ENCODE results near the gene ACKR4.
"Not testable (repeated sequence)": the region's sequence is repeated elsewhere in the genome, so short reads cannot be mapped to it uniquely, and the experiment has no call there.

The ACKR4 gene

GRCh38 chr3:132596816-132597433 lies at the start of gene ACKR4:
TSS of gene ACKR4 (plus strand) at chr3:132597270. CDS start at chr3:132600398, 3,128 bp downstream.
- DNase-seq = no peak

GRCh38 chr3:132549169-132549568 lies 47.9 kb upstream of the ACKR4 start:
- DNase-seq = no peak

DNA sequence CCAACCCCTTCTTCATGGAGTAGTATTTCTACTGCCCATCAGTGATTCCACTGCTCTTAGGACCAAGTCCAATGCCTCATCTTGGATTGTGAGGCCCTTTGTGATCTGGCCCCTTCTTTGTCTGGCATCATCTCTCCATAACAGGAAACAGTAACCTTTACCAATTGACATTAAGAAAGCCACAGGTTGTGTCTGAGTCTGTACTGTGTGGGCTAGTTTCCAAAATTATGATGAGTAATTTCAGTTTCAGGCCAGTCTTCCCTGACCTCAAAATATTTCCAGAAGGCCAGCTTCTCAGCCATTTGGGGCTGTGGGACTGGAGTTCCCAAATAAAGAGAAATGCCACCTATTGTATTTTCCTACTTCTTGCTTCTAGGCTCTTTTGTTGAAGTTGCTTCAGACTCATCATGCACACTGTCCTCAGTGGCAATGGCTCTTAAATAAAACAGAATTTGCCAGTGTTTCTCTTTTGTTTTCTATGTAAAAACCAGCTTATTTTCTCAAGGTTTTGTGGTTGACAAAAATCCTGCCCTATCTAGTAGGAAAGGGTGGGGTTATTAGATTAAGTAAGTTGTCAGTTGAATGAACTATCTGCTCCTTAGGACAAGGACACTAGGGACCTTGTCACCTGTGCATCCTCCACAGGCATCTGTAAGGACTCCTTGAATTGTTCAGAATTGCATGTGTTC lies 47.0 kb upstream of the ACKR4 start:
- DNase-seq = no peak

- DNase-seq = no peak
These were observed 46.3 kb upstream of the ACKR4 start for GRCh38 chr3:132550579-132551305.

- DNase-seq = no peak
These were observed 43.2 kb upstream of the ACKR4 start for GRCh38 chr3:132553826-132554225.

DNA sequence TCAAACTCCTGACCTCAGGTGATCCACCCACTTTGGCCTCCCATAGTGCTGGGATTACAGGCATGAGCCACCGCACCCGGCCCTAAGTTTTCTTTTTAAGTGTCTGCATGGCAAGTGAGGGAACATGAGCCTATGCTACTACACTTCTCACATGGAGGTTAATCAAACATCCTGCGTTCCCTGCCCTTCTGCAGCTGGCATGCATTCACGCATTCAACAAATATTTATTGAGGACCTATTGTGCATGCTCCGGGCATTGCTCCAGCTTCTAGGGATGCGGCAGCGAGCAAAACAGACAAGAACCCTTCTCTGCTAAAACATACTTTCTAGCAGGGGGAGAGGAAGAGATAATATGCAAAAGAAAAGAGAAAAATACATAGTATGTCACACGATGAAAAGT lies 42.6 kb upstream of the ACKR4 start:
- peak in 1 of 2 experiments; percentile 13 for DNase-seq

DNA sequence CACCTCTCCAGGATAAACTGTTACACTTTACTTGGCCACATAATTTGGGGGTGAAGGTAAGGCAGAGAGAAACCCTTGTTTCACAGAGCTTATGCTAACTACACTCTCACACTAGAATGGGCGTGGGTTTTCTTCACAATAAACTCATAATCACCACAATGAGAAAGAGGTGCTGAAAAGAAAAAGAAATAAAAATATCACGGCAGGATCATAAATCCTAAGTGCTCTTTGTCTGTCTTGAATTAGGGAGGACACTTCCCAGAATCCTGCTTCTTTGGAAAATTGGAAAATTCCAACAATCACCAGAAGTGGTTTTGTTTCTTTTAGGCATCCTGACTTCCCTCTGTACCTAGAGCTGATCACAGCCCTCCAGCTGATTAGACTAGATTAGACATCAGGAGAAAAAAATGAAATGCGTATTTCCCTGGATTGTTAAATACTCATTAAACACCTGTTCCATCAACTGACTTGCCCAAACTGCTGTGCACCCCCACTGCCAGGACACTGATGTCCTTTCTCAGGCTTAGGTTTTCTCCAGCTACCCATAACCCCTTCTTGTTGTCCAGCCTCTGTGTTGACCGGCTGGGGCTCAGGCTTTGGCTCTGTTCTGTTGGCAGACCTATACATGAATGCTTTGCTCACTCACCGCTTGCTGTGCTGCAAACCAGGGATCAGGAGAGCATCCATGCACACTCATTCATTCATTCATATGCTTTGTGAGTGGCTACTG lies 41.6 kb upstream of the ACKR4 start:
- DNase-seq = no peak

- not testable (repeated sequence) for DNase-seq
These were observed 41.1 kb upstream of the ACKR4 start for GRCh38 chr3:132556036-132556386.

- no peak for DNase-seq
These were observed 40.4 kb upstream of the ACKR4 start for GRCh38 chr3:132556508-132557159.

- DNase-seq = no peak
These were observed 36.1 kb upstream of the ACKR4 start for GRCh38 chr3:132561003-132561402.

DNA sequence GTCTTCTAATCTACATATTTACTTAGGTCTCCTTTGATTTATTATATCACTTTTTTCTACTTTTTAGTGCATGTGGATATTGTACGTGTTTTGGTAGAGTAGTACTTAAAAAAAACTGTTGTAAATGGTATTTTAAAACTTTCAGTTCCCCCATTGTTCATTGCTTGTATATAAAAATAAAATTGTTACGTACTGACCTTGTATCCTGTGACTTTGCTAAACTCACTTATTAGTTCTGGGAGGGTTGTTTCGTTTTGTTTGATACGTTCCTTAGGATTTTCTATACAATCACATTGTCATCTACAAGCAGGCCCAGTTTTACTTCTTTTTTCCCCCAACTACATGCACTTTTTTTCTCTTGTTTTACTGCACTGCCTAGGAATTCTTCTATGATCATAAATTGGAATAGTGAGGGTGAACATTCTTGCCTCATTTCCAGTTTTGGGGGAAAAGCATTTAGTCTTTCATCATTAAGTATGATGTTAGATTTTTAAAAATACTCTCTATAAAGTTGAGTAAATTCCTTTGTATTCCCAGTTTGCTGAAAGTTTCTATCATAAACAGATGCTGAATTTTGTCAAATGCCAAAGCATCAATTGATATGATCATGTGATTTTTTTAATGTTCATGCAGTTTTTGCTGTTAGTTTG lies 33.5 kb upstream of the ACKR4 start:
- no peak for DNase-seq

DNA sequence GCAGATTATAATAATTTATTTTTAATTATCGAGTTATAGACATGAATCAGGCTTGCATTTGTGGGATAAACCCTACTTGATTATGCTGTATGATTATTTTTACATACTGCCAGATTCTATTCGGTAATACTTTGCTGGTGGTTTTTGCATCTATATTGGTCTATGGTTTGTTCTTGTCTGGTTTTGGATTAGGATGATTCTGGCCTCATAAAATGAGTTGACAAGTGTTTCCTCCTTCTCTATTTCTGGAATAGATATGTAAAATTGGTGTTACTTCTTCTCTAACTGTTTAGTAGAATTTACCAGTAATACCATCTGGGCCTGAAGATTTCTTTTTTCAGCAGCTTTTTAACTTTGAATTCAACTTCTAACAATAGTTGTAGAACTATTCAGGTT lies 33.0 kb upstream of the ACKR4 start:
- DNase-seq = no peak

DNA sequence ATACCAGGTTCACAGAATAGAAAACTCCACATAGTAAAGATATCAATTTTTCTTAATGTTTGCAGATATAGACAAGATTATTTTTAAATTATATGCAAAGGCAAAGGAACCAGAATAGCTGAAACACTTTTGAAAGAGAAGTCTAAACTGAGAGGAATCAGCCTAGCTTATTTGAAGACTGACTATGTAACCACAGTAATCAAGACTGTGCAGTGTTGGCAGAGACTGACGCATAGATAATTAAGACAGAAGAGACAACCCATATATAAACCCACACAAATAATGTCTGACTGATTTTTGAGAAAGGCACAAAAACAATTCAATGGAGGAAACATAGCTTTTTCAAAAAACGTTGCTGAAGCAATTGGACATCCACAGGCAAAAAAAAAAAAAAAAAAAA lies 28.6 kb upstream of the ACKR4 start:
- DNase-seq = no peak

DNA sequence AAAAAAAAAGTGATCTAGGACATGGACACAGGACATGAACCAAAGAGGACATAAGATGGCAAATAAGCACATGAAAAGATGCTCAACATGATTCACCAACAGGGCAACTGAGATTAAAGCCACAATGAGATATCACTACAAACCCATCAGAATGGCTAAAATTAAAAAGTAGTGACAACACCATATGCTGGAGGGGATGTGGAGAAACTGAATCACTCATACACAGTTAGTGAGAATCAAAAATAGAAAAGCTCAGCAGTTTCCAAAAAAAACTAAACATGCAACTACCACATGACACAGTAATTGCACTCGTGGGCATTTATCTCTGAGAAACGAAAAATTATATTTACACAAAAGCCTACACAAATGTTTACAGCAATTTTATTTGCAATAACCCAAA lies 27.9 kb upstream of the ACKR4 start:
- peak in 1 of 2 experiments; percentile 73 for DNase-seq

GRCh38 chr3:132569580-132569979 lies 27.5 kb upstream of the ACKR4 start:
- DNase-seq = no peak

GRCh38 chr3:132570016-132570415 lies 27.1 kb upstream of the ACKR4 start:
- DNase-seq = no peak

DNA sequence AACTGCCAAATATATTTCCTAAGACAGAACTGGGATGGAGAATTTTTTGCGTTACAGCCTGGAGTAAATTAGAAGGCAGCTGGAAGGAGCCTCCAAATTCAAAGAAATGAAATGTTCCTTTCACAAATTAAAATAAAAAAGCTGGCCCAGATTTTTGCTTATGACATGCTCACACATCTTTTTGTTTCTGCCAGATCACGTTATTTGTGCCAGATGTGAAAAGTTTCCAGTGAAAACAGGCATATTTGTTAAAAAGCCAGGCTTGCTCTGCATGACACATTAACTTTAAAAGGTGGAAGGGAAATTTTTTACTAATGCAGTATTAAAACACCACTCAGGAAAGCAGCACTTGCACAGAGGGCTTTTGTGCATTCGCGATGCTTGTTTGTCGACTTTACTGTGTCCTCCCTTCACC lies 23.3 kb upstream of the ACKR4 start:
- no peak for DNase-seq

- no peak for DNase-seq
These were observed 9.7 kb upstream of the ACKR4 start for GRCh38 chr3:132587401-132587800.

GRCh38 chr3:132592216-132592615 lies 4.9 kb upstream of the ACKR4 start:
- DNase-seq = no peak

DNA sequence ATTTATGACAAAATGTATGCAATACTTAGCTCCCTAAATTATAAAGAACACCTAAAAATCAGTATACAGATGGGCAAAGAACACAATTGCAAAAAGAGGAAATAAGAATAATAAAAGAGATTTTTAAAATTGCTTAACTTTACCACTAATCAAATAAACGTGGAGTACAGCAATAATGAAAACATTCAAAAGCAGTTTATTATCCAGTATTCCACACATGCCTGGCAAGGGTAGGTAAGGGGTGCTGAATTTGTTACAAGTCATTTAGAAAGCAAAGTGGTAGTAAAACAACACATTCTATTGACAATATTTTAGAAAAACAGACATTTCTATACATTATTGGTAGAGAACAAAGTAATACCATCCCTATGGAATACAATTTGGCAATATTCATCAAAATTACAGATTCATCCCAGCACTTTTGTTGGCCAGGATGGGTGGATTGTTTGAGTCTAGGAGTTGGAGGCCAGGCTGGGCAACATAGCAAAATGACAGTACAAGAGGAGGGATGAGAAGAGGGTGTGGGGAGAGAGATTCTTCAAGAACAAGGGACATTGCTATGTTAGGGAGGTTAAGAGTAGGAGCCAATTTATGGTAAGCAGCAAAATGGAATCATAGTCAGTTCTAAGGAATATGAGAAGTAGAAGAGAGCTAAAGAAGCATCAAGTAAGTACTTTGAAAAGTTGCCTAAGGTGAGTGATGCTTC lies 3.7 kb upstream of the ACKR4 start:
- no peak for DNase-seq

DNA sequence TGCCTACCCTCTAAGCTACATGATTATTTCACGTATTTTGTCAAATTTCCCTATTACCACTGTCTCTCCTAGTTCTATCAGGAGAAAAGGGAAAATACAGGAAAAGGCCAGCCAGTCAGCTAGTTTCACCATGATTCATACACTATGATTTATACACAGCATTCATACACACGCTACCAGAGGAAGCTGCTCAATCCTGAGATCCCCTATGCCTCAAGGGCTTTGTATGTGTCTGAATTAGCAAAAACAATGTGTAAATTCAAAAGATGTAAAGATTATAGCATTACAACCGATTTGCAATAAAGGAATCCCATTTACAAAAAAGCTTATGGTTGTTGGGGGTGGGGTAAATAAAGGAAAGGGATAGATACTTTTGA lies 3.1 kb upstream of the ACKR4 start:
- no peak for DNase-seq

- no peak for DNase-seq
These were observed 2.6 kb upstream of the ACKR4 start for GRCh38 chr3:132594498-132594897.
